RWPE1 (cell line): ENCODE results near the gene WNT6.
A peak's percentile ranks its signal among the peaks of the same experiment; 100 is the strongest.

Experiments
- CTCF ChIA-PET: fragments of 350-600 bp; sonication (Branson Sonifier 250); formaldehyde crosslinking; extraction: SDS; loops from one replicate; lab custom pipeline; 2021; lab: Yijun Ruan, JAX
- POLR2A ChIA-PET: fragments of 400-600 bp; formaldehyde crosslinking; extraction: SDS; loops from one replicate; lab custom pipeline; 2020; ENCODE audit warnings: antibody characterized with exemption; ENCODE audit not compliant: low non-redundant PET; lab: Yijun Ruan, JAX
- DNase-seq: peaks from one replicate; pipeline ENCODE4 v3.0.0; 2012; ENCODE audit warnings: low spot score
- H3K27ac ChIP-seq: fragments of 450-650 bp; 2 replicates; pipeline ENCODE4 v1.5.1; 2017
- TF ChIP-seq, protein P1 (sequence below): fragments of 450-650 bp; conservative IDR thresholded peaks from 2 replicates; pipeline ENCODE4 v1.5.1; 2017; ENCODE audit warnings: low read depth, mild to moderate bottlenecking

WNT6 gene

DNA sequence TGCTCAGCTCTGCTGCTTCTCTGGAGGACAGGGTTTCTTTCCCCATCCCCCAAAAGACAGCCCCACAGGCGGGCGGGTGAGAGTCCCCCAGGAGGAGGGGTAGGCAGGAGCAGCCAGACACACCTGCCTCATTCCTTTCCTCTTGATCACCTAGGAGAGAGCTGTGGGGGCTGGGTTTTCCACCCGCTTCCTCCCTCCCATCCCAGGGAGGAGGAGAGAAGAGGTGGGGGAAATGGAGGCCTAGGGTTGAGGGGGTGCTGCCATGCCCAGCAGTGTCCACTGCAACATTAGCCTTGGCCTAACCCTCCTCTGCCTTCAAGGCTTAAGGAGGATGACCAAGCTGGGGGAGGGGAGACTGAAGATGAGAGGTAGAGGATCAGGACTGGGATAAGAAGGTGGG is 35.7 kb downstream of the WNT6 start:
- TF ChIP-seq, protein P1, sequence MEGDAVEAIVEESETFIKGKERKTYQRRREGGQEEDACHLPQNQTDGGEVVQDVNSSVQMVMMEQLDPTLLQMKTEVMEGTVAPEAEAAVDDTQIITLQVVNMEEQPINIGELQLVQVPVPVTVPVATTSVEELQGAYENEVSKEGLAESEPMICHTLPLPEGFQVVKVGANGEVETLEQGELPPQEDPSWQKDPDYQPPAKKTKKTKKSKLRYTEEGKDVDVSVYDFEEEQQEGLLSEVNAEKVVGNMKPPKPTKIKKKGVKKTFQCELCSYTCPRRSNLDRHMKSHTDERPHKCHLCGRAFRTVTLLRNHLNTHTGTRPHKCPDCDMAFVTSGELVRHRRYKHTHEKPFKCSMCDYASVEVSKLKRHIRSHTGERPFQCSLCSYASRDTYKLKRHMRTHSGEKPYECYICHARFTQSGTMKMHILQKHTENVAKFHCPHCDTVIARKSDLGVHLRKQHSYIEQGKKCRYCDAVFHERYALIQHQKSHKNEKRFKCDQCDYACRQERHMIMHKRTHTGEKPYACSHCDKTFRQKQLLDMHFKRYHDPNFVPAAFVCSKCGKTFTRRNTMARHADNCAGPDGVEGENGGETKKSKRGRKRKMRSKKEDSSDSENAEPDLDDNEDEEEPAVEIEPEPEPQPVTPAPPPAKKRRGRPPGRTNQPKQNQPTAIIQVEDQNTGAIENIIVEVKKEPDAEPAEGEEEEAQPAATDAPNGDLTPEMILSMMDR: no peak
- ChIA-PET POLR2A (interaction anchor here (0.6 to 1.6 kb wide), 2 partner anchors 15 to 236 kb away, joined by 5 read pairs; partner anchors contain the start of genes BCS1L, WNT10A and ZNF142), CTCF (interaction anchor here (0.6 to 9.8 kb wide), 2 partner anchors 15 to 85 kb away, joined by 3 to 413 read pairs; partner anchors contain the start of gene WNT10A)
- DNase-seq: peak; percentile 90
- peak overlapping the region; percentile 84 for H3K27ac ChIP-seq

DNA sequence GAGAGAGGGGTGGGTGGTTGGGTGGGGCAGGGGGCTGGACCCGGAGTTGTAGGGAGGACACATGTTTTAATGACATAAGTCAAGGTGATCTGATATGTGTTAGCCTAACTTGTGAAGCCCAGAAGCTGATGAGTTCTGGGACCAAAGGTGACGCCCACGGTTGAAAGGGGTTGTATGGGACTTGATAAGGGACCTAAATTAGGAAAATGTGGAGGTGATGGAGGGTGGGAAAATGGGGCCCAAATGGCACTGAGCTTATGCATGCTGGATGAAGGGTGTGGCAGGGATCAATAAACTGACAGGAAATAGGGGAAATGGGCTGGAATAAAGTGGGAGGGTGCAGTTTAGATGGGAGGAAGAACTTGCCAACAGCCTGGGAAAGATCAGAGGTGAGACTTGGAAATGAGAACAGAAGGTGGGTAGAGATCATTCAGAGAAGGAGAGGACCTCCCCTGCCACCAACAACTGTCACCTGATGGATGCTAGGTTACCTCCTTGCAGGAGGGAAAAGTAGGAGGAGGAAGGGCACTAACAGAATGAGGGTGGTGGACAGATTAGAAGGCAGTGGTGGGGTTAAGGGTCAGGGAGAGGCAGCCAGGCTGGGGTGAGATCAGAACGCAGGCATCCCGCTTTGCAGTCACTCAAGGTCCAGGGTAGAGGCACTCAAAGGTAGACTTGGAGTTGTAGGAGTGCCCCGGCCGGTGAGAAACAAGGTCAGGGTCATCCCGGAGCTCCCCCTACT is 36.3 kb downstream of the WNT6 start:
- POLR2A ChIA-PET: interaction anchor here (1.6 kb wide), 1 partner anchor 15 kb away, joined by 5 read pairs; the partner anchor contains the start of gene WNT10A
- DNase-seq: peak; percentile 34
- CTCF ChIA-PET: interaction anchor here (9.8 kb wide), 1 partner anchor 15 kb away, joined by 413 read pairs; the partner anchor contains the start of gene WNT10A
- TF ChIP-seq, protein P1: no peak
- peak overlapping the region; percentile 84 for H3K27ac ChIP-seq

DNA sequence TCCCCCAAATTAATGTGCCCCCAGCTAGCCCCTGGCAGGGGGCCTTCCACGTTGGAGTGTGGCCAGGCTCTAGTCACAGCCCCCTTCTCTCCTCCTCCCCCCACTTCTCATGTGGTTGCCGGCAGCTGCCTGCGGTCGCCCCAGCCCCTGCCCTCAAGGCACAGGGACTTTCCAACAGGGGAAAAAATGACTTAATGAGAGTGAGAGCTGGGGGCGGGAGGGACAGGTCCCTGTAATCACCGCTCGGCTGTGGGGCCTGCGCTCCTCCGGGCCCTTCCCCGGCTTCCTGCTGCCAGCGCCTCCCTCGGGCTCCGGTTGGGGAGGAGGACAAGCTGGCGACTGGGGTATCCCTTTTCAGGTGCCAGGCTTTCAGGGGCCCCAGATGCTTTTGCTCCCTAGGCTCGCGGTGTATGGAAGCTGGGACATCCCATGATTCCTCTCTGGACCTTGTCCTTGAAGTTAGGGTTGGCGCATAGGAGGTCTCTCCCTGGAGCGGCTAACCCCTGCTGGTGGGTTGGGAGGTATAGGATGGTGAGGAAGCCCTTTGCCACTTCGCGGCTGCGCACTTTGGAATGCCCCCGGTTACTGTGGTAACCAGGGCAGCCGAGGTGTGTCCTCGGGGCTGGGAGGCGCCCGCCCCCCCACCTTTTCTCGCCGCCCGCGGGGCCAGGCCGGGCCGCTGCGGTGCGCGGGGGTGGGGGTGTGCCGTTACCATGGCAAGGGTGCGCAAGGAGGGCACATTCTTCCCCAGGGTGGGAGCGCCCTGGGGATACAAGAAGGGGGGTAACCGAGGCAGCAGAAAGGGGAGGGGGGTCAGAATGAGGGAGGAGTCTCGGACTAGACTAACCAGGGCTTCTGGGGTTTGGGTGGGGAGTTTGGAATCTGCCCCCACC is 37.1 kb downstream of the WNT6 start:
- ChIA-PET CTCF (interaction anchor here (0.6 to 9.8 kb wide), 3 partner anchors 16 to 613 kb away, joined by 3 to 413 read pairs (median 21); partner anchors contain the start of gene WNT10A), POLR2A (interaction anchor here (0.6 kb wide), 1 partner anchor 212 kb away, joined by 3 read pairs; no protein-coding TSS in a partner anchor)
- peak overlapping the region; percentile 84 for H3K27ac ChIP-seq
- DNase-seq: peak; percentile 77
- TF ChIP-seq, protein P1: no peak

DNA sequence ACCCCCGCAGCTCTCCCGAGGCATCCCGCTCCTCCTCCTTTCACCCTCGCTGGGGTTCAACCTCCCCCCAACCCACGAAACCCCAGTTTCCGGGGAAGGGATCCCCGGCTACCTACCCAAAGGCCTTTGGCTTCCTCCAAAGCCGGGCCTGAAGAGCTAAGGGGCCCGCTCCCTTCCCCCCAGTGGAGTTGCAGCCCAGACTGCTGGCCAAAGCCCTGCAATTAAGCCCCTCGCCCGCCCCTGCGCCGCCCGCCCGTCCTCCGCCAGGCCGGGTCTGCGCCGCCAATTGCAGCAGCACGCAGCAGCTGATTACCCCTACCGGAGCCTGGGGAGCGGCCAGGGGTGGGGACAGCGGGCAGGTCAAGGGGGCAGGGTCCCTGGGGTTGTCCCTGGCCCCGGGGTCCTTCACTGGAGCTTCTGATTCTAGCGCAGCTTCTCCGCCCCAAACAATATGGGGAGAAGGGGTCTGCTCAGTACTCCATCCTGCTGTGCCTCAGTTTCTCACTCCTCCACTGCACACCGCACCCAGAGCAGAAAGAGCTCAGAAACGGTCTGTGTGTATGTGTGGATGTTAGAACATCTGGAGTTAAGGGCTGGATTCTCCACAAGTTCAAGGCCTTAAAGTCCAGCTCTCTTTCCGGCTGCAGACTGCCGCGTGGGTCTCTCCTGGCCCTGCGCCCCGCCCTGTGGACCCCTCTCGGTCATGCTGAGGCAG is 37.9 kb downstream of the WNT6 start:
- POLR2A ChIA-PET: no interaction called here
- TF ChIP-seq, protein P1: no peak
- H3K27ac ChIP-seq: peak overlapping the region; percentile 84
- CTCF ChIA-PET: interaction anchor here (0.5 to 9.8 kb wide), 19 partner anchors 9 to 757 kb away, joined by 3 to 413 read pairs (median 4); partner anchors contain the start of gene WNT10A
- DNase-seq: no peak

DNA sequence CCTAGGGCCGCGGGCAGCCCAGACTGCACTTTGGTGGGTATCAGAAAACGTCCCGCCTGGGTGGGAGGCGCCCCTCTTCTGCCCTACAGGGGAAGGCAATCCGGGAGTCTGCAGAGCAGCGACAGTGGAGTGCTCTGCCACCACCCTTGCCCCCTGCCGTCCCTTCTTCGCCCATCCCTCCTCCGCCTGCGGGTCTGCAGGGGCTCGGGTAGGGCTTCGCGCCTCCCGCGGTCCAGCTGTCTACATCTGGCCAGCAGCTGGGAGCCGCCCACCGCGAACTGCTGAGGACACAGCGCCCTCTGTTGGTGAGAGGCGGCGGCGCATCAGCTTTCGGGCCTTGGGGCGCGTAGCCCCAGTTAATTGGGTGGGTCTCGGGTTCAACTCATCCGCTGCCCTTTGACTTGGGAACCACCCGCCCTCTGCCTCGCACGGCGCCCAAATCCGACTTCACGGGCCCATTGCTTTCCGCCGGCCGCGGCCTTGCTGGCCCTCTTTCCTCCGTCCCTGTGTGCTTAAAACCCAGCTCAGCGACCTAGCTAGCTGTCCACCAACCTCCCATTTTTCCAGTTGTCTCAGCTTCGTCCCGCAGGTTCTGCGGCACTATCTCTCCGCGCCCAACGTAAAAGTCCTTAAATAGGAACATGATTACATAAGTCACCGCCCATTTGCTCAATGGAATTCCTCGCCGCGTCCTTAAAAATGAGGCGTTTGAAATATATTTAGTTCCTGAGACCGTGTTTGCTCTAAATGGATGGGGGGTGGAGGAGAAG is 38.7 kb downstream of the WNT6 start:
- peak; percentile 65 for DNase-seq
- CTCF ChIA-PET: interaction anchor here (0.5 to 9.8 kb wide), 23 partner anchors 8 to 758 kb away, joined by 3 to 413 read pairs (median 4); partner anchors contain the start of gene WNT10A
- peak overlapping the region; percentile 84 for H3K27ac ChIP-seq
- POLR2A ChIA-PET: no interaction called here
- TF ChIP-seq, protein P1: peak; percentile 96
